SH-SY5Y (cell line): ENCODE measurements around the gene GALNT6.

Source experiments
- GATA2 ChIP-seq: IDR thresholded peaks from 2 replicates; pipeline ENCODE4 v1.6.1; 2011; ENCODE audit warnings: mild to moderate bottlenecking, low read depth, low read length
- GATA3 ChIP-seq: IDR thresholded peaks from 2 replicates; pipeline ENCODE4 v1.6.1; 2011; ENCODE audit warnings: low read depth, mild to moderate bottlenecking, low read length, moderate library complexity

DNA sequence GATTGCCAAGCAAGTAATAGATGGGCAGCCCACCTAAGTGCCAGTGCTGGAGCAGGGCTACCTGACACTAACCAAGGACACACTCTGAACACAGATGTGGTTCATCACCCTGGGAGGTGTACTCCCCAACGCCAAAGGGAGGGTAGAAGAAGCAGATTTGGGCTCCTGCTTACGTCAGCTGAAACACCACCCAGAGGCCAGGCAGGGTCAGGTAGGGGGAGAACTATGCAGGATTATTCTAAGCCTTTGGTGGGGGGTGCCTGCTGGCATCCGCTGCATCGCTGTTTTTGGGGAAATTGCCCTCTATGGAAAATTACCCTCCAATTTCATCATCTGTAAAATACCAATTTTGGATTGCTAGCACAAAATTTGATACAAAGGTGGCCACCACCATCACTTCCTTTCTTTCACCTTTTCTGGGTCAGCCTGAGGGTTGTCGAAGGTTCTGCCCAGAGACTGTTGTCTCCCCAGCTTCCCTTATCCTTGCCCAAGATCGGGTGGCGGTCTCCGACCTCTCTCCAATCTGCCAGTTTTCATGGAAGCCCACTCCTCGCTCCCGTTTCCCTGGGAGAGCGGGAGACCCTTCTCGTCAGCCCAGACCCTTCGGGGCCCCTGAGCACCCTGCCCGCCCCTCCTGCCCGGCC is 67.8 kb downstream of the GALNT6 start:
- TF ChIP-seq GATA2, result no peak
- no peak for TF ChIP-seq GATA3
